HG02938 (cell line): ENCODE measurements around the gene PHKA2.

Experiments
- ATAC-seq: cut with Tn5 transposase; IDR thresholded peaks from one replicate; pipeline ENCODE4 v1.9.1; 2021; ENCODE audit warnings: mild to moderate bottlenecking, moderate library complexity; ENCODE audit not compliant: unreplicated experiment

The PHKA2 gene

GRCh38 chrX:18935893-18936292 lies 48.0 kb downstream of the PHKA2 start:
- ATAC-seq = no peak

DNA sequence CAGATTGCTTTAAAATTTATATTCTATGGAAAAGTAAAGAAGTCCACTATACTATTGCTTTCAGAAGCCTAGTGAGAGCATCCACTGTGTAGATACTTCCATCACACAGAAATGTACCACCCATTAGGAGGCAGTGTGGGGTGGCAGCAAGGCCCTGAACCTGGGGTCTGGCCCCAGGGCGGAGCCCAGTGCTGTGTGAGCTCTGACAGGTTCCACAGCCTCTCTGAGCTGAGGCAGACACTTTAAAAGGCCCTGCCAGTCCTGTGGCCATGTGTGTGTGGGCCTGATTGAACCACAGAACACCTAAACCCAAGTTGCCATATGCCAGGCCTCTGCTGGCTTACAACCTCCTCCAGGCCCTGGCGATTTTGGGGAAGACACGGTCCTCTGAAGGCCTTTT lies 49.2 kb downstream of the PHKA2 start:
- ATAC-seq = no peak

- no peak for ATAC-seq
Measured at GRCh38 chrX:18933617-18934016, 50.3 kb downstream of the PHKA2 start.

GRCh38 chrX:18931972-18932371 lies 51.9 kb downstream of the PHKA2 start:
- ATAC-seq = no peak

DNA sequence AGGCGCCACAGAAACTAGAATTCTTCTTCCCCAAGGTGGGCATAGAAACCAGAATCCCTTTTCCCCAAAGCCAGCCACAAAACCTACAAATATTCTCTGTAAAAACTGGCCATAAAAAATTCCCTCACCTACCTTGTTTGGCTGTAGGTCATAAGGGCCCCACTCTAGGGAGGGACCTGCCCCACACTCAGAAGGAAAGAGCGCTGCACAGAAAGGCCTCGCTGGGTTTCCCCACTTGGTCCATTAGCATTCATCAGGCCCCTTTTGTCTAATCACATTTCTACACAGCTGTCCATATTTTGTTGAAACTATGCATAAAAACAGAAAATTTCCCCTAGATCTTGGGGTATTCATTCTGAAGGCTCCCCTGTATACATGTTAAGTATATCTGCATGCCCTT lies 54.1 kb downstream of the PHKA2 start:
- ATAC-seq = no peak

DNA sequence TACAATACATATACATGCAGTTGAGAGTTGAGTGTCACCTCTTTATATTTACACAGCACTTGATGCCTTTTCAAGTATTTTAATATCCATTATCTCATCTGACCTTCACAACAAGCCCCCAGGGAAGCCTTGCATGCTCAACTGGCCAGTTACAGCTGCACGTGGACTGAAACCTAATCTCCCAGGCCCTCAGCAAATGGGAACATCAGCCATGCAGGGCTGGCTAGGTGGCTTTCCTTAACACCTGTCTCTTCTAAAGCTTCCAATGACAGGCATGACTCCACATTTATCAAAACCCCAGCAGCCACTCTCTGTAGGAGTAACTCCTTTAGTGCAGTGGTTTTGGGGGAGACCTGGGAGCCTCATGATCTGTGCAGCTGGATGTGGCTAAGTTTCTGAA lies 56.4 kb downstream of the PHKA2 start:
- ATAC-seq = no peak

DNA sequence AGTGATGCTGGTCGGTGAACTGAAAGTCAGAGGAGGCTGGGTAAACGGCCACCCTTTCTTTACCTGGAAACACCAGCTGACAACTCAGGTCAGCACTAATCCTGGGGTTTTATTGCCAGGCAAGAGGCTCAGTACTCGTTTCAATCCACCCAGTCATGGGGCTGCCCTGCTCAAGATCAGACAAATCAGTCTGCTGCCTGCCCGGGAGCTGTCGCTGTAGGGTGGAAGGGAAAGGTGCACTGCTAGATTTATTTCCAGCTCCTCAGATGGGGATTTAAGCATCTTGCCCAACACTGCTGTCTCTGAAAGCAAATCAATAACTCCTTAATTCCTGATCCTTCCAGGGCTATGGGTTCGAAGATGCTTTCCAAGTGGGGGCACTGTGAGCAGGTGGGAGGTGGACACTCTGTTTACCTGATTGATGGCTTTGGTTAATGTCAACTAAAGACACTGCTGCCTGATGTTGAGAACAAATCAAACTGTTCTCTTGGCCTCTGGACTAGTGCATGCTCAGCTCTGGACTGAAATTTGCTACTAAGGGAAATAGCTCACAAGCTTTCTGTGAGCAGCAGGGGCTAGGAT lies 59.3 kb downstream of the PHKA2 start:
- ATAC-seq = no peak

GRCh38 chrX:18920566-18920965 lies 63.3 kb downstream of the PHKA2 start:
- no peak for ATAC-seq

GRCh38 chrX:18920079-18920478 lies 63.8 kb downstream of the PHKA2 start:
- no peak for ATAC-seq

- ATAC-seq = no peak
Measured at GRCh38 chrX:18917831-18918230, 66.1 kb downstream of the PHKA2 start.

- ATAC-seq = no peak
Measured at GRCh38 chrX:18906286-18906685, 77.6 kb downstream of the PHKA2 start.

- no peak for ATAC-seq
Measured at GRCh38 chrX:18900401-18900976, 83.4 kb downstream of the PHKA2 start.

- ATAC-seq = no peak
Measured at GRCh38 chrX:18899796-18900380, 84.0 kb downstream of the PHKA2 start.

DNA sequence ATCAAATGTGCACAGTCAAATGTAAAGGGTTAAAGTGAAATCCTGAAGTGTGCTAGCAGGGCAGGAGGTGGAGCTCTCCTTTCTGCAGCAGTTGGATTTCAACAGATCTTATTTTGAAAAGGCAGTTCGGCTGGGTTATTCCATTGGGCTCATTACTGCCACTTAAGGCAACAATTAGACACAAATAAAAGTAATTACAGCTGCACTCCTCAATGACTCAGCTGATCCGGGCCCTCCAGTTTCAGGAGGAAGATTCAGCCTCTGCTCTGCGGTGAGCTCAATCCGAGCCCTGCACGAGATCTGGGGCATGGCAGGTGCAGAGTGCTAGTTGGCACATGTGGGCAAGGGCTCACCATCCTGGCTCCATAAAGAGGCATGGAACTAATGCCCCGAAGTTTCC lies 85.4 kb downstream of the PHKA2 start:
- ATAC-seq = no peak

- no peak for ATAC-seq
Measured at GRCh38 chrX:18898091-18898490, 85.8 kb downstream of the PHKA2 start.

DNA sequence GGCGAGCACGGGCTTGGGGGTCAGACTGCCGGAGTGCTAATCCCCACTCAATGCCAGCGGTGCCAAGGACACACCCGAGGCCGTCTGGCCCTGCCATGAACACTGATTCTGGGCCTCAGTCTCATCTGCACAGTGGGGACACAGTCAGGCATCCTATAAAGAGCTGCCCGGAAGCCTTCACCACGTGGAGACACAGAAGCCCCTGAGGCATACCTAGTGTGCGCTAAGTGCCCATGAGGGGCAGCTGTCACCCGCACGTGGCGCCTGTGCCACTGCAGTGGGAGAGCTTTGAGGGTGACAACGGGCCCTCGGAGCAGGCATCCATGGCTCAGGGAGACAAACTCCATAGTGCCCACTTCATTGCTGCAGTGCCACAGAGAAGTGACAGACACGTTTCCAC lies 86.3 kb downstream of the PHKA2 start:
- no peak for ATAC-seq

DNA sequence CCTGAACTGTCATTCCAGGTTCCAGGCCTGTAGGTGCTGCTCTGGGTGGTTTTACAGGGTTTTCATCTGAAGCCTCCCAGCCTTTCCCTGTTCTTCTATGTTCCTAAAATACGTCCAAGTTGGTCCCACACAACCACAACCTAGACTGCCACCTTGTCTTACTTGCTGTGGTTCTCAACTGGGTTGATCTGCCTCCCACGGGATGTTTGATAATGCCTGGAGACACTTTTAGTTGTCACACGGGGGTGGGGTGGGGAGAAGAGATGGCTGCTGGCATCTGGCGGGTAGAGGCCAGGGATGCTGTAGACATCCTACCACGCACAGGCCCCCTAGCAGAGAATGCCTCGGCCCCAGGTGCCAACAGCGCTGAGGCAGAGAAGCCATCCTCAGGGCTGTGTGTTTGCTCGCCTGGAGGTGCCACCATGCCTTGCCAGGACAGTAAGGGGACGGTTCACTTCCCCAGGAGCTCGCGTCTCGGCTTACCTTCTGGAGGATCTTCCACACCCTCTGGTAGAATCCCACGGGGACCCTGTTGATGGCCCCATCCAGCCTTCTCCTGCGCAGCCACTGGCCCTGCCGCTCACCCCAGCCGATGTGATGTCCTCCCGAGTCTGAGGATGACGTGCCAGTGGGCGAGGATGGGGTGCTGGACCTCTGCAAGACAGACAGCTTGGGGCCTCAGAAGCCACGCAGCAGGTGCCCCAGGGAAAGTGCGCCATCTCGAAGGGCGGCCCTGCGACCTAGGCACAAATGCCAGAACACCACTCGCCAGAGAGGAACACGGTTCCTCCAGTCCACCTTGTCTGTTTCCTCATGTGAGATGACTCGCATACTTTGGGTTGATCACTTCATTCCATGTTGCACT lies 87.0 kb downstream of the PHKA2 start:
- ATAC-seq = no peak

GRCh38 chrX:18895189-18895951 lies 88.5 kb downstream of the PHKA2 start:
- no peak for ATAC-seq

- no peak for ATAC-seq
Measured at GRCh38 chrX:18894156-18894555, 89.8 kb downstream of the PHKA2 start.

DNA sequence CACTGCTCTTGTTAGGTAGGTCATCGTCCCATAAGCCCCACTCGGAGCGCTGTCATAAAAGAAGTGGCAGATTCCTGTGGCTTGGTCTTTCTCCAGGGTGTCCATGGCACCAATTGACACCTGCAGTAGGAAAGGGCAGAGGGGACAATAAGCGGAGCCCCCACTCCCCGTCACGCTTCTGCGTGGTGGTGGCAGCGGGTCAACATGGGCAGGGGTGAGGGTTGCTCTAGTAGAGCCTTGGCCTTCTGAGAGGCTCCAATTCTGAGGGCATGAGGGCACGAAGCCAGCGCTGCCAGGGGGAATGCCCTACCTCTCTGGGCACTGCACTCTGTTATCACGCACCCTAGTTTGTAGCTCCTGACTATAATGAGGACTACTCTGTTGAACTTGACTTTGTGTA lies 90.4 kb downstream of the PHKA2 start:
- no peak for ATAC-seq

GRCh38 chrX:18892899-18893298 lies 91.0 kb downstream of the PHKA2 start:
- ATAC-seq = no peak
